HEK293 (cell line): ENCODE data around the gene HARS1.

Experiments
- CTCF ChIA-PET: fragments of 350-600 bp; formaldehyde crosslinking; extraction: SDS; loops from one replicate; lab custom pipeline; 2021; ENCODE audit warnings: antibody characterized with exemption; lab: Yijun Ruan, JAX
- POLR2A ChIA-PET: fragments of 300-600 bp; formaldehyde crosslinking; extraction: SDS; loops from one replicate; lab custom pipeline; 2020; ENCODE audit warnings: antibody characterized with exemption, inconsistent platforms; lab: Yijun Ruan, JAX
- H3K27ac ChIP-seq: fragments of 200-500 bp; sonication (Bioruptor generic); 2 replicates; pipeline ENCODE4 v1.5.1; 2014; ENCODE audit warnings: low read depth, low read length, control low read depth, inconsistent platforms; ENCODE audit errors: extremely low read depth
- H3K36me3 ChIP-seq, 2 experiments: fragments of 200-500 bp in 1 of 2; sonication (Bioruptor generic) in 1 of 2; 1 replicate in 1 of 2; 2 replicates in 1 of 2; pipeline ENCODE4 v1.5.1; 2014 to 2017; ENCODE audit warnings: inconsistent platforms in 2 of 2, low read length in 2 of 2; ENCODE audit not compliant: control insufficient read depth in 2 of 2, insufficient read depth in 1 of 2
- H3K4me1 ChIP-seq: fragments of 200-500 bp; sonication (Bioruptor generic); 2 replicates; pipeline ENCODE4 v1.5.1; 2014; ENCODE audit warnings: mild to moderate bottlenecking, low read length, inconsistent platforms; ENCODE audit not compliant: control insufficient read depth, insufficient read depth
- H3K4me3 ChIP-seq: 2 replicates; pipeline ENCODE4 v1.5.1; 2011; ENCODE audit warnings: low read depth, mild to moderate bottlenecking, control low read depth, low read length, moderate library complexity
- H3K9me3 ChIP-seq: fragments of 200-500 bp; sonication (Bioruptor generic); 2 replicates; pipeline ENCODE4 v1.5.1; 2014; ENCODE audit warnings: low read depth, low read length, inconsistent platforms; ENCODE audit not compliant: control insufficient read depth, insufficient read depth
- GLIS2 ChIP-seq: fragments of 450-650 bp; formaldehyde crosslinking; IDR thresholded peaks from 2 replicates; pipeline ENCODE4 v1.5.1; 2016; ENCODE audit warnings: missing biosample characterization, missing genetic modification characterization
- HIC1 ChIP-seq: fragments of 450-650 bp; formaldehyde crosslinking; IDR thresholded peaks from 2 replicates; pipeline ENCODE4 v1.5.1; 2016; ENCODE audit warnings: missing biosample characterization, missing genetic modification characterization
- KLF8 ChIP-seq: fragments of 450-650 bp; formaldehyde crosslinking; IDR thresholded peaks from 2 replicates; pipeline ENCODE4 v1.5.1; 2016; ENCODE audit warnings: missing biosample characterization, missing genetic modification characterization
- MEIS1 ChIP-seq: sonication (generic); formaldehyde crosslinking; IDR thresholded peaks from 2 replicates; pipeline ENCODE4 v1.8.1; 2022; ENCODE audit warnings: missing genetic modification reagents, mild to moderate bottlenecking, borderline replicate concordance
- SP7 ChIP-seq: fragments of 450-650 bp; formaldehyde crosslinking; IDR thresholded peaks from 2 replicates; pipeline ENCODE4 v1.5.1; 2016; ENCODE audit warnings: missing biosample characterization, missing genetic modification characterization
- YY2 ChIP-seq: fragments of 450-650 bp; formaldehyde crosslinking; IDR thresholded peaks from 2 replicates; pipeline ENCODE4 v1.5.1; 2016; ENCODE audit warnings: missing biosample characterization, missing genetic modification characterization
- ZFP3 ChIP-seq: fragments of 450-650 bp; formaldehyde crosslinking; IDR thresholded peaks from 2 replicates; pipeline ENCODE4 v1.5.1; 2016; ENCODE audit warnings: low read depth, missing biosample characterization, missing genetic modification characterization
- ZNF157 ChIP-seq: fragments of 450-650 bp; formaldehyde crosslinking; IDR thresholded peaks from 2 replicates; pipeline ENCODE4 v1.5.1; 2016; ENCODE audit warnings: missing biosample characterization, missing genetic modification characterization
- ZNF2 ChIP-seq: fragments of 450-650 bp; formaldehyde crosslinking; IDR thresholded peaks from 2 replicates; pipeline ENCODE4 v1.5.1; 2016; ENCODE audit warnings: missing biosample characterization, missing genetic modification characterization
- ZNF211 ChIP-seq: fragments of 450-650 bp; formaldehyde crosslinking; IDR thresholded peaks from 2 replicates; pipeline ENCODE4 v1.5.1; 2016; ENCODE audit warnings: low read depth, missing biosample characterization, missing genetic modification characterization
- ZNF266 ChIP-seq: fragments of 450-650 bp; formaldehyde crosslinking; IDR thresholded peaks from 2 replicates; pipeline ENCODE4 v1.5.1; 2016; ENCODE audit warnings: missing biosample characterization, missing genetic modification characterization, low read depth
- ZNF544 ChIP-seq: fragments of 450-650 bp; formaldehyde crosslinking; IDR thresholded peaks from 2 replicates; pipeline ENCODE4 v1.5.0; 2017; ENCODE audit warnings: missing biosample characterization, missing genetic modification characterization
- ZNF571 ChIP-seq: fragments of 450-650 bp; formaldehyde crosslinking; IDR thresholded peaks from 2 replicates; pipeline ENCODE4 v1.5.0; 2017; ENCODE audit warnings: missing biosample characterization, missing genetic modification characterization
- ZNF580 ChIP-seq: fragments of 450-650 bp; formaldehyde crosslinking; IDR thresholded peaks from 2 replicates; pipeline ENCODE4 v1.5.1; 2016; ENCODE audit warnings: missing biosample characterization, missing genetic modification characterization
- ZNF600 ChIP-seq: fragments of 450-650 bp; formaldehyde crosslinking; IDR thresholded peaks from 2 replicates; pipeline ENCODE4 v1.5.1; 2016; ENCODE audit warnings: missing biosample characterization, missing genetic modification characterization
- ZNF626 ChIP-seq: fragments of 450-650 bp; sonication (Bioruptor Pico); formaldehyde crosslinking; IDR thresholded peaks from 2 replicates; pipeline ENCODE4 v1.5.1; 2018; ENCODE audit warnings: missing biosample characterization, missing genetic modification characterization, inconsistent platforms
- ZNF704 ChIP-seq: fragments of 450-650 bp; formaldehyde crosslinking; IDR thresholded peaks from 2 replicates; pipeline ENCODE4 v1.5.1; 2016; ENCODE audit warnings: missing biosample characterization, missing genetic modification characterization
- ZSCAN16 ChIP-seq: fragments of 450-650 bp; formaldehyde crosslinking; IDR thresholded peaks from 2 replicates; pipeline ENCODE4 v1.5.1; 2016; ENCODE audit warnings: missing biosample characterization, missing genetic modification characterization
- TF ChIP-seq, protein P1 (sequence below): fragments of 450-650 bp; IDR thresholded peaks from 2 replicates; pipeline ENCODE4 v1.5.1; 2018; ENCODE audit warnings: missing biosample characterization, mild to moderate bottlenecking, missing genetic modification characterization

HARS1 gene

GRCh38 chr5:140642718-140643117, 48.5 kb downstream of the HARS1 start:
- ChIA-PET CTCF (interaction anchor here (0.8 kb wide), 1 partner anchor 43 kb away, joined by 3 read pairs; no protein-coding TSS in a partner anchor), POLR2A (interaction anchor here (0.6 to 1.4 kb wide), 5 partner anchors 15 to 117 kb away, joined by 3 to 7 read pairs (median 5); partner anchors contain the start of genes HARS1, HARS2, SRA1 and ZMAT2)
- Histone ChIP-seq H3K4me1 (peaks cover 2% of the 10 kb centered on the region; the same call in 1 of the 2 replicates), H3K27ac (no peak overlapping the region), H3K4me3 (no peak overlapping the region), H3K9me3 (no peaks in the 10 kb centered on the region), H3K36me3 (peaks cover 7 to 60% of the 10 kb centered on the region in 2 experiments; a peak in 2 of 3 replicates)
- TF ChIP-seq HIC1 (tag by site-specific recombination) (no peak), ZNF600 (tag by site-specific recombination) (no peak), ZNF2 (no peak), ZNF544 (no peak), ZNF580 (tag by site-specific recombination) (no peak), KLF8 (tag by site-specific recombination) (no peak), YY2 (tag by site-specific recombination) (no peak)
- TF ChIP-seq, protein P1, sequence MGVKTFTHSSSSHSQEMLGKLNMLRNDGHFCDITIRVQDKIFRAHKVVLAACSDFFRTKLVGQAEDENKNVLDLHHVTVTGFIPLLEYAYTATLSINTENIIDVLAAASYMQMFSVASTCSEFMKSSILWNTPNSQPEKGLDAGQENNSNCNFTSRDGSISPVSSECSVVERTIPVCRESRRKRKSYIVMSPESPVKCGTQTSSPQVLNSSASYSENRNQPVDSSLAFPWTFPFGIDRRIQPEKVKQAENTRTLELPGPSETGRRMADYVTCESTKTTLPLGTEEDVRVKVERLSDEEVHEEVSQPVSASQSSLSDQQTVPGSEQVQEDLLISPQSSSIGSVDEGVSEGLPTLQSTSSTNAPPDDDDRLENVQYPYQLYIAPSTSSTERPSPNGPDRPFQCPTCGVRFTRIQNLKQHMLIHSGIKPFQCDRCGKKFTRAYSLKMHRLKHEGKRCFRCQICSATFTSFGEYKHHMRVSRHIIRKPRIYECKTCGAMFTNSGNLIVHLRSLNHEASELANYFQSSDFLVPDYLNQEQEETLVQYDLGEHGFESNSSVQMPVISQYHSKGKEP (tag by site-specific recombination): no peak

DNA sequence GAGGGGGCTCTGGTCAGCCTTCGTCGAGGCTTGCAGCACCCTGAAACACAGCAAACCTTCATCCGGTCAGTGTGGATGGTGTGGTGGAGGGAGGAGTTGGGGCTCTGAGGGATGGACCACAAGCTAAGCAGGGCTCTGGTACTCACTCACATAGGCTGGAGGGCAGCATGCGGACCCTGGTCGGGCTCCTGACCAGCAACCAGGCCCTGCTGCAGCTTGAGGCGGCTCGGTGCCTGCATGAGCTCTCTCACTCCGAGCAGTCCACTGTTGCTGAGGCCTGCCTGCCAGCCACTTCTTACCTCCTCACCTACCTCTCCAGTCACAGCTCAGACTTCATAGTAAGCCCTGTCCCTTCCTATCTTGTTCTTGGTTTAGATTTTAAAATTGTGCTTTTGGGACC, 49.5 kb downstream of the HARS1 start:
- peaks cover 2% of the 10 kb centered on the region; the same call in 1 of the 2 replicates for H3K4me1 ChIP-seq
- TF ChIP-seq ZFP3 (tag by site-specific recombination) (no peak), ZNF157 (tag by site-specific recombination) (no peak), ZNF571 (no peak), ZNF211 (tag by site-specific recombination) (no peak), MEIS1 (CRISPR knock-in tag) (no peak), ZSCAN16 (tag by site-specific recombination) (no peak), GLIS2 (tag by site-specific recombination) (no peak), ZNF266 (tag by site-specific recombination) (no peak), ZNF626 (tag by site-specific recombination) (no peak), ZNF704 (tag by site-specific recombination) (no peak), SP7 (tag by site-specific recombination) (no peak)
- H3K27ac ChIP-seq: no peak overlapping the region
- H3K36me3 ChIP-seq: peaks cover 7 to 59% of the 10 kb centered on the region in 2 experiments; a peak in 2 of 3 replicates
- H3K9me3 ChIP-seq: no peaks in the 10 kb centered on the region
- no peak overlapping the region for H3K4me3 ChIP-seq
- POLR2A ChIA-PET: interaction anchor here (0.9 to 1.4 kb wide), 2 partner anchors 49 to 58 kb away, joined by 5 read pairs; partner anchors contain the start of genes HARS1, HARS2 and ZMAT2
- CTCF ChIA-PET: no interaction called here
